HG03159 (cell line): ENCODE data around the gene SLF2.

ENCODE experiments used
- ATAC-seq: cut with Tn5 transposase; IDR thresholded peaks from one replicate; pipeline ENCODE4 v1.9.1; 2021; ENCODE audit warnings: mild to moderate bottlenecking, moderate library complexity; ENCODE audit not compliant: unreplicated experiment

SLF2 gene

GRCh38 chr10:101013365-101013825 is 100.6 kb downstream of the SLF2 start:
- ATAC-seq = no peak

- ATAC-seq = no peak
Observed at GRCh38 chr10:101014230-101014884, 101.6 kb downstream of the SLF2 start.
